Mucosa of descending colon (tissue), 3 donors: ENCODE results near the gene POU2AF1. TPM values are rescaled to one million over a fixed set of nuclear protein-coding genes. Genes with fewer than 3 reads are reported as not detected.

Experiments
- ATAC-seq: fragments of 200-7000 bp; cut with Tn5 transposase; one replicate; pipeline ENCODE4 v1.9.1; 2020; ENCODE audit warnings: mild to moderate bottlenecking, moderate library complexity
- DNase-seq, 3 donors: peaks; one replicate each; pipeline ENCODE4 v3.0.0-alpha.2; 2020
- H3K36me3 ChIP-seq: fragments of 200-600 bp; one replicate; pipeline ENCODE4 v1.8.0; 2021; ENCODE audit warnings: low read depth, mild to moderate bottlenecking
- H3K4me1 ChIP-seq: fragments of 200-600 bp; one replicate; pipeline ENCODE4 v1.8.0; 2021; ENCODE audit warnings: low read depth, mild to moderate bottlenecking
- H3K4me3 ChIP-seq: fragments of 200-600 bp; one replicate; pipeline ENCODE4 v1.8.0; 2021; ENCODE audit warnings: mild to moderate bottlenecking
- H3K9me3 ChIP-seq: fragments of 200-600 bp; one replicate; pipeline ENCODE4 v1.8.0; 2021; ENCODE audit warnings: mild to moderate bottlenecking
- intact Hi-C, 2 donors: fragments of 100-400 bp; cut with DNase I in 1 of 2; cut with micrococcal nuclease in 1 of 2; formaldehyde crosslinking; loops; one replicate each; pipeline versions ENCODE4 v1.11.0 to v1.11.1; 2022; cut with DNase I, micrococcal nuclease
- total RNA-seq, 3 donors: library from RNA; stranded (reverse); fragmentation: NEBNext Ultra II Directional in 2 of 3; extraction: Animal tissue kit (Norgen Biotek cat#: 25700) in 2 of 3; gene quantifications; one replicate each; pipeline versions ENCODE4 v1.2.1 to v1.2.4, GENCODE V29; 2021 to 2023
- TF ChIP-seq, protein P1 (sequence below): fragments of 200-600 bp; IDR thresholded peaks from one replicate; pipeline ENCODE4 v1.8.0; 2022; ENCODE audit warnings: antibody characterized with exemption, mild to moderate bottlenecking
- donor health status: DM: no; HTN: no; CAD: no; lungs with moderate emphysema.
- donor health status: DM: no; HTN: no; CAD: no.
- donor health status: DM: no; HTN: yes; CAD: no.

POU2AF1 gene
- total RNA-seq, 3 donors from 2014 or later = 2.8 to 9.3 (median 5.4) TPM

DNA sequence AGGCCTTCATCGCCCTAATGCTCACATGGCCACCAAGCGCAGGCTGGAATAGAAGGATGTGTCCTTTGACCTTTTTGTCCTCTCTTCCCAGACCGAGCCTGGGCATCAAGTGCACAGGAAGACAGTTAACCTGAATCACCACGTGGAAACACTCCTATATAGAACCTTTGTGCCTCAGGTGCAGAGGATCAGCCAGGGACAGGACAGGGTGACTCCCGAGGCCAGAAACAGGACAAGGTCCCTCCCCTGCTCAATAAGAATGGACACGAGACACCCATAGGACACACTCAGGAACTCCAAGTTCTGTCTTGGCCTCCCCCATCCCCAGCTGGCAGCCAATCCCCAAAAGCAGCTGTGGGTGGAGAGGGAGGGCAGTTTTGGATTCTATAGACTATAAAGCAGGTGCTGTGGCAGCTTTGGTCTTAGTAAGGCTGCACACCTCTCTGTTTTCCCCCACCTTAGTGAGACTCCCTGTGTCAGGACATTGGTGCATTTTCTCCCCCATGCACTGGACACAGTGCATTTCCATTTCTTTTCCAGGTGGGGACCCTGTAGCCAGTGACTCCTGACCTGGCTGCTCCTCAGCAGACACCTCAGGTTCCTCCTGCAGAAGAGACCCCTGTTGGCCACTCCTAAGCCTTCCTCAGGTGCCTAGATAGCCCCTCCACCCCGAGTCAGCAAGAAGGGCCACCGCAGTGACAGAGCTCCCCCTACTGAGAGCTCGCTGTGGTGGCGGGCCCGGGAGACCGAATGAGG is 43.6 kb upstream of the POU2AF1 start:
- TF ChIP-seq, protein P1, sequence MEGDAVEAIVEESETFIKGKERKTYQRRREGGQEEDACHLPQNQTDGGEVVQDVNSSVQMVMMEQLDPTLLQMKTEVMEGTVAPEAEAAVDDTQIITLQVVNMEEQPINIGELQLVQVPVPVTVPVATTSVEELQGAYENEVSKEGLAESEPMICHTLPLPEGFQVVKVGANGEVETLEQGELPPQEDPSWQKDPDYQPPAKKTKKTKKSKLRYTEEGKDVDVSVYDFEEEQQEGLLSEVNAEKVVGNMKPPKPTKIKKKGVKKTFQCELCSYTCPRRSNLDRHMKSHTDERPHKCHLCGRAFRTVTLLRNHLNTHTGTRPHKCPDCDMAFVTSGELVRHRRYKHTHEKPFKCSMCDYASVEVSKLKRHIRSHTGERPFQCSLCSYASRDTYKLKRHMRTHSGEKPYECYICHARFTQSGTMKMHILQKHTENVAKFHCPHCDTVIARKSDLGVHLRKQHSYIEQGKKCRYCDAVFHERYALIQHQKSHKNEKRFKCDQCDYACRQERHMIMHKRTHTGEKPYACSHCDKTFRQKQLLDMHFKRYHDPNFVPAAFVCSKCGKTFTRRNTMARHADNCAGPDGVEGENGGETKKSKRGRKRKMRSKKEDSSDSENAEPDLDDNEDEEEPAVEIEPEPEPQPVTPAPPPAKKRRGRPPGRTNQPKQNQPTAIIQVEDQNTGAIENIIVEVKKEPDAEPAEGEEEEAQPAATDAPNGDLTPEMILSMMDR = peak; percentile 43
- peak; percentile 84 for ATAC-seq
- DNase-seq = peak in 2 of 3 donors; percentile 79 to 83
- peaks cover 20% of the 10 kb centered on the region for H3K4me1 ChIP-seq
- no peaks in the 10 kb centered on the region for H3K9me3 ChIP-seq
- intact Hi-C loops = loop anchor here in 1 of 2 donors (5.0 kb wide), 1 partner anchor 140 kb away; no protein-coding TSS in a partner anchor
- H3K4me3 ChIP-seq = no peak overlapping the region
- H3K36me3 ChIP-seq = no peaks in the 10 kb centered on the region

DNA sequence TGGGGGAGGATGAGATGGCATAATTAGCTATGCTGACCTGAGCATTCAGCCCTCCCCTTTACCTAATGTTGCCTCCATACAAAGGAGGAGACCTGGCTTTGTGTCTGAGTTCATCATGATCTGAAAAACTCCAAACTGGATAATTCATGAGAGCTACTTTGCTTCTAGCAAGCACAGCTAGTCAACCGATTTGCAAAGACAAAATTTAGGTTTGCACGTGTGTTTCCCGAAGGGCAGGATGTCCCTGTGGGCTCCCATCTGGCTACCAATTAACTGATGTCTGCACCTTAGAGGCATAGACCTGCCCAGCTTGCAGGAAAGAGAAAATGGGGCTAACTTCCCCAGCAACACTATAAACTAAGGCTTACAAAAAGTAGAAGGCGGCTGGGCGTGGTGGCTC is 42.2 kb upstream of the POU2AF1 start:
- TF ChIP-seq, protein P1 = no peak
- intact Hi-C loops = loop anchor here in 1 of 2 donors (5.0 kb wide), 1 partner anchor 139 kb away; no protein-coding TSS in a partner anchor
- Histone ChIP-seq H3K4me3 (no peak overlapping the region), H3K9me3 (no peaks in the 10 kb centered on the region), H3K4me1 (peaks cover 10% of the 10 kb centered on the region), H3K36me3 (no peaks in the 10 kb centered on the region)
- no peak for DNase-seq
- ATAC-seq = no peak

DNA sequence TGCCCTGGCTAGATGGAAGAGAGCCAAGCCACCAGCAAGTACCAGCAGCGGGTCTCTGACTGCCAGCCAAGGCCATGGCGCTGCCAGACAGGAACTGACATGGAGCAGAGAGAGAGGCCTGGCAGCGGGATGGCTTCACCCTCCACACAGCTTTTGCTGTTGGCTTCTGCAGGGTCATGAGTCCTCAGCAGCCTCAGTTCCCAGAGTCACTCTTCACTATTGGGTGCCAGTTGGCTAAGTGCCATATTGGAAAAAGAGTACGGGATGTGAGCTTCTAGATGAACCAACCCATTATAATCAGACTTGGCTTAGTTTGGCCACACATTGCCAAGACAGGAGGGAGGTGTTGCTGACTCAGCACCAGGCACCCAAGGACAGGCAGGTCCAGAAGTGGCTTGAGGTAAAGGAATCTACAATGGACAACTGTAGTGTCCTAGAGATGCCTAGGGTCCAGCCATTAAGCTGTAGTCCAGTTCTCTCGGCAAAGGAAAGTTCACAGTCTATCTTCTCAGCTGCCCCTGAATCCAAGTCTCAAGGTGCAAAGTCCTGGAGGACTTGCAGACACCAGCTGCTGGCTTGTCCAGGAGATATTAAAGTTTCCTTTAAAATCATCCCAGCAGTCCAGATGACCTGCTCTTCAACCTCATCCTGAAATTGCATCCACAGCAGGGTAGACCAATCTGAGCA is 40.7 kb upstream of the POU2AF1 start:
- no peaks in the 10 kb centered on the region for H3K9me3 ChIP-seq
- DNase-seq = no peak
- H3K4me3 ChIP-seq = no peak overlapping the region
- TF ChIP-seq, protein P1 = no peak
- H3K4me1 ChIP-seq = peaks cover 10% of the 10 kb centered on the region
- intact Hi-C loops = loop anchor here in 1 of 2 donors (5.0 kb wide), 1 partner anchor 137 kb away; no protein-coding TSS in a partner anchor
- no peak for ATAC-seq
- H3K36me3 ChIP-seq = no peaks in the 10 kb centered on the region

DNA sequence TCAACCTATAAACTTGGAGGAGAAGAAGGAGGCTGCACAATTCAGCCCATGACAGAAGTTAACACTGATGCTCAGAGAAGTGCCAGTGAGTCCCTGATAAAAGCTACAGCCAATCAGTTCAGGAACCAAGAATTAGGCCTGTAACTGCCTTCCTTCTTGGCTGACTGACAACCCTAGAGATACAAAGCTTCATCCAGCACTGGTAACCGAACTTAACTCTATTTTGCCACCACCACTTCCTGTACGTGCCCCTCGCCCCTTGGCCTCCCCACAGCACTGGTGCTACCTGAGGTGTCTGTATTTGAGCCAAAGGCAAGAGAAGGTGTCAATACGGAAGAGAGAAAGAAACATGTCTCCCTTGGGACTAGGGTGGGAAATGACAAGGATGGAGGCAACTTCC is 40.1 kb upstream of the POU2AF1 start:
- no peaks in the 10 kb centered on the region for H3K9me3 ChIP-seq

DNA sequence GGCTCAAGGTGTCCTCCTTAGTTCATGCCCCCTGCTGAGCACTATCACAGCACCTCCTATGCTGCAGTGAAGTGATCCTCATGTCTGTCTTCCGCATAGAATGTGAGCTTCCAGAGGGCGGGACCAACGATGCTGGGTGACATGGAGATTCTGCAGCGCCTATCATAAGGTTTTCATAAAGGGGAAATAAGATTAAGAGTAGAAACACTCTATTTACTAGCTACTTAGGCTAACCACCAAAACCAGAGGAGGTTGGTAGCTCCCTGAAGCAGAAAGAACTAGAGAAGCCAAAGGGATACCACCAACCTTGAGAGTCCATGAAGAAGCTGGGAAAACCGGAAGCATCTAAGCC is 39.3 kb upstream of the POU2AF1 start:
- DNase-seq (no peak), ATAC-seq (no peak)
- Histone ChIP-seq H3K9me3 (no peaks in the 10 kb centered on the region), H3K4me3 (no peak overlapping the region), H3K36me3 (no peaks in the 10 kb centered on the region), H3K4me1 (peaks cover 10% of the 10 kb centered on the region)
- intact Hi-C loops = no loop called here
- TF ChIP-seq, protein P1 = no peak

More for the DNA sequence above, 40.1 kb upstream of the POU2AF1 start:
- no peak for DNase-seq
- no peak overlapping the region for H3K4me3 ChIP-seq
- H3K4me1 ChIP-seq = peaks cover 10% of the 10 kb centered on the region
- TF ChIP-seq, protein P1 = no peak
- intact Hi-C loops = no loop called here
- H3K36me3 ChIP-seq = no peaks in the 10 kb centered on the region
- no peak for ATAC-seq
